MV-4-11 (cell line): Measurements from ENCODE around the gene PLOD1.
"Not testable (repeated sequence)": the region's sequence is repeated elsewhere in the genome, so short reads cannot be mapped to it uniquely, and the experiment has no call there.

Source experiments
- DNase-seq: peaks from one replicate; lab custom pipeline; 2025; lab: John Stamatoyannopoulos, UW

The PLOD1 gene

GRCh38 chr1:12006167-12006921 is 71.8 kb downstream of the PLOD1 start:
- no peak for DNase-seq

DNA sequence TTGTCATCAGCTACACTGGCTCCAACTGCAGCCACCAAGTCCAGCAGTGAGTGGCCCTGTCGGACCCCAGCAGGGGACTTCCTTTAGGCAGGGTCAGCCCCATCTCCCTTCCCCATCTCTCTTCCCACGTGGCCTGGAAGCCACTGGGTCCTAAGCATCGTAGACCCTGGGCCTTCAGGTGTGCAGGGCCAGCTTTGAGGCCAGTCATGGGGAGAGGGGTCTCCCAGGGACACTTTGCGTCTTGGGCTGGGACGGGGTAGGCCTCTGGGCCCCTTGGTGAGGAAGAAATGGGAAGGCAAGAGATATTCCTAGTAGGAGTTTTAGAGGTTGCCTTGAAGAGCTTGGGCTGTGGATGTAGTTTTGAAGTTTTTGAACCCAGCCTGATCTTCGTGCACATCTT is 72.7 kb downstream of the PLOD1 start:
- no peak for DNase-seq

GRCh38 chr1:12008355-12008754 is 73.8 kb downstream of the PLOD1 start:
- not testable (repeated sequence) for DNase-seq

GRCh38 chr1:12009318-12009947 is 74.9 kb downstream of the PLOD1 start:
- DNase-seq = no peak

DNA sequence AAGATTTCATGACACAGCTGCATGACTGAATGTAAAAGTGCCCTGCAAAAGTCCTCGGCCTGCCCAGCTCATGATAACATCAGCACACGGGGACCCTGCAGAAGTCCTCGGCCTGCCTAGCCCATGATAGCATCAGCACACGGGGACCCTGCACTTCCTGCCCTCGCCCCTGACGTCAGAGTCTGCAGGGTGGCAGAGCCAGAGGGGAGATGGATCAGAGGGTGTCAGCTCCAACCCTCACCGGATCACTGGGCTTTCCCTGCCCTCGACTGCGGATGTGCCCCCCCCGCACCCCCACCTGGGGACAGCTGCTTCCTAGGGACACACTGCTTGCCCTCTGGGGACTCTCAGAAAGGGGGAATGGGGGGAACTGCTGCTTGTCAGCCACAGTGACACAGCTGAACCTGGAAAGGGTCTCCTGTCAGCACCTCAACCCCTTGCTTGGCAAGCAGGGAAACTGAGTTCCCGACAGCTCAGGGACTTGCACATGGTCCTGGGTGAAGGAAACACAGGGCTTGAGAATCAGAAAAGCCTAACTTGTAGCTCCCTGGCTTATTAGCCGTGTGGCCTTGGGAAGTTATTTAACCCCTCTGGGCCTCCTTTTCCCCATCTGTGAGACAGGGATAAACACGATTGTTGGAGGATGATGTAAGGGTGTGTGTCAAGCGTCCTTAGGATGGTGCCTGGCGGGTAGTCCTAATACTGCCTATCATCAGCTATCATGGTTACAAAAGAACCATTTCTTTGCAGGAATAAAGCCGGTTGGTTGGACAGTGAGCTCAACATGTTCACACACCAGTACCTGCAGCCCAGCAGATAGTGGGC is 76.4 kb downstream of the PLOD1 start:
- DNase-seq = no peak

DNA sequence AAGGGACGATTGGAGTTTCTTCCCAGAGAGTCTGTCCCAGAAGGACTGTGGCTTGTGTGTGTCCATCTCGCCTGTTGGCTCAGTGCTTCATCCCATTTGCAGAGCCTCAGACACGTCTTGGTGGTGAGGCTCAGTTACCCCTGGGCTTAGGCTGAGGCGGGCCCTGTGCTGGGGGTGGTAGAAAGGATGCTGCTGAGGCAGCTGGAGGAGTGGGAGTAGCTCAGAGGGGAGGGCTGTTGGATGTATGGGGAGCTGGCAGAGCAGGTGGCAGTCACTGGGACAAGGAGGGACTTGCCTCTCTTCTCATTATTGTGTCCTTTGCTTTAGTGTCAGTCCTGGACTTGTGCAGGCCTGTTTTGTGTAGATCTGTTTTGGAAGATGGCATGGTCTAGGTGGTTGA is 77.5 kb downstream of the PLOD1 start:
- no peak for DNase-seq

DNA sequence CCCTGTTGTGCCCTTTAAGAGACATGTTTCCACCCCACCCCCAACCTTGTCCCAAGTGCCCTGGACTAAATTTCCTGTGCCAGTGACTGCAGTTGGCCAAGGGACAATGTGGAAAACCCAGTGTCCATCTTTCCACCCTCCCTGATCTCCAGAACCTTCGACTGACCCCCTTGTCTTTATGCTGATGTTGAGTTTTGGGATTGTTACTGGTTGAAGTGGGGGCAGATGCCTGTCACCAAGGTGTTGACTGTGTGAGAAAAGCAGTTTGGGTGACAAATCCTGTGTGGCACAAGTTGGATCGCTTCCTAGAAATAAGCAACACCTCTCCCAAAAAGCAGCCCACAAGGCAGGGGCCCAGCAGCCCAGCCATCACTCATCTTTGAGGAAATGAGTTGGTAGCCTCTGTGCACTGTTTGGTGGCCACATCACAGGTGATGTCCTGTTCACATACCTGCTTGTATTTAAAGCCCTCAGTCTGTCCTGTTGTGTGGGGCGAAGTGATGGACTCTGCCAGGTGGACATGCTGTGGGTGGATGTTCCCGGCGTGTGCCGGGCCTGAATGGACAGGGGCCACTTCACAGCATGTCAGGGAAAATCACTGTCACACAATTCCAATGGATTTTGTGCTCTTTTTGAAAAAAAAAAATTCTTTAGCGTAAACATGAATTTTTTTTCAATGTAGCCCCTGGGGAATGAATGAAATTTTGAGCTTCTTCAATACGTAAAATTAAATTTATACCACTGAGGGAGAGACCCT is 78.2 kb downstream of the PLOD1 start:
- DNase-seq = no peak

GRCh38 chr1:12014141-12014991 is 79.8 kb downstream of the PLOD1 start:
- no peak for DNase-seq

DNA sequence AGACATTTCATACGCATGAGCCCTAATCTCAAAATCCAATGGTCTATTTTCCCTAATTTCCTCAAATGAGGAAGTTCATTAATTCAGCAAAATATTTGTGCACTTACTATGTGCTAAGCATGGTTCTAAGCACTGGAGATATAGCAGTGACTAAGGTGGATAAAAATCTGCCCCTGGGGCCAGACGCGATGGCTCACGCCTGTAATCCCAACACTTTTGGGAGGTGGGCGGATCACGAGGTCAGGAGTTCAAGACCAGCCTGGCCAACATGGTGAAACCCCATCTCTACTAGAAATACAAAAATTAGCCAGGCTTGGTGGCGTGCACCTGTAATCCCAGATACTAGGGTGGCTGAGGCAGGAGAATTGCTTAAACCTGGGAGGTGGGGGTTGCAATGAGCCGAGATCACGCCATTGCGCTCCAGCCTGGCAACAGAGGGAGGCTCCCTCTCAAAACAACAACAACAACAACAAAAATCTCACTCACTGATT is 80.5 kb downstream of the PLOD1 start:
- DNase-seq = no peak

DNA sequence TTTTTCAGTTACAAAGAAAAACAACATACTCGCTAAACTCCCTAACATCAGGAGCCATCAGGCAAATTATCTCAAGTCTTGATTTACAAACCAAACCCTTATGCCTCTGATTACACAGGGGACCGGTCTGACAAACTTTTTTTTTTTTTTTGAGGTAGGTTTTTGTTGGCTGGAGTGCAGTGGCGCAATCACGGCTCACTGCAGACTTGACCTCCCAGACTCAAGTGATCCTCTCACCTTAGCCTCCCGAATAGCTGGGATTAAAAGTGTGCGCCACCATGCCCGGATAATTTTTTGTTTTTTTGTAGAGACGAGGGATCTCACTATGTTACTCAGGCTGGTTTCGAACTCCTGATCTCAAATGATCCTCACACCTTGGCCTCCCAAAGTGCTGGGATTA is 81.0 kb downstream of the PLOD1 start:
- DNase-seq = no peak

DNA sequence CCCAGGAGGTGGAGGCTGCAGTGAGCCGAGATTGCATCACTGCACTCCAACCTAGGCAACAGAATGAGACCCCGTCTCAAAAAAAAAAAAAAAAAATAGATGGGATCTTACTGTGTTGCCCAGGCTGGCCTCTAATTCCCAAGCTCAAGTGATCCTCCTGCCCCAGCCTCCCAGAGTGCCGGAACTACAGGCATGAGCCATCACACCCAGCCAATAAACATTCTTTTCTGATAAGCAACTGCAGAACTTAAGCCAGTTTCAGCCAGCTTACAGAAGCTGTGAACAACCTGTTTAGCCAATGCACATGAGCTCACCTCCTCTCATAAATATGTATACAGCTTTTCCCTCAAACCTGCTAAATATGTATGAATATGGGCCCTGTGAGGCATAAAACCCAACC is 81.7 kb downstream of the PLOD1 start:
- no peak for DNase-seq

- DNase-seq = peak; percentile 98
Observed at GRCh38 chr1:12019858-12020509, 85.5 kb downstream of the PLOD1 start.

GRCh38 chr1:12021616-12022015 is 87.1 kb downstream of the PLOD1 start:
- DNase-seq = no peak

- DNase-seq = no peak
Observed at GRCh38 chr1:12022036-12022435, 87.5 kb downstream of the PLOD1 start.
